SU-DHL-6 (cell line): Measurements from ENCODE around the gene POLD3.

Experiments used
- H2AFZ ChIP-seq: fragments of 200-600 bp; sonication (generic); 2 replicates; pipeline ENCODE4 v1.6.1; 2014; ENCODE audit warnings: low read depth, mild to moderate bottlenecking, moderate library complexity, mixed read lengths, antibody characterized with exemption, low read length; ENCODE audit not compliant: severe bottlenecking
- H3F3A ChIP-seq: fragments of 200-600 bp; shearing (Covaris generic); 2 replicates; pipeline ENCODE4 v1.6.0; 2016; ENCODE audit warnings: antibody characterized with exemption, mild to moderate bottlenecking; ENCODE audit not compliant: insufficient read depth
- H3K27ac ChIP-seq: fragments of 200-600 bp; sonication (generic); 2 replicates; pipeline ENCODE4 v1.5.1; 2016; ENCODE audit warnings: low read depth, mild to moderate bottlenecking, low read length, moderate library complexity, mixed read lengths
- H3K27me3 ChIP-seq: fragments of 200-600 bp; sonication (generic), shearing (Covaris generic); 2 replicates; pipeline ENCODE4 v1.6.0; 2014; ENCODE audit warnings: mild to moderate bottlenecking, low read length
- H3K36me3 ChIP-seq: fragments of 200-600 bp; sonication (generic); 2 replicates; pipeline ENCODE4 v1.6.1; 2014; ENCODE audit warnings: mild to moderate bottlenecking, low read length, mixed read lengths
- H3K4me2 ChIP-seq: fragments of 300-600, 200-600 bp; shearing (Covaris generic), sonication (generic); 2 replicates; pipeline ENCODE4 v1.6.0; 2014; ENCODE audit warnings: low read length, low read depth, mild to moderate bottlenecking; ENCODE audit not compliant: poor library complexity, severe bottlenecking
- H3K4me3 ChIP-seq: fragments of 200-600 bp; sonication (generic); 2 replicates; pipeline ENCODE4 v1.5.1; 2014; ENCODE audit warnings: antibody characterized with exemption, low read length, mild to moderate bottlenecking, mixed read lengths; ENCODE audit not compliant: insufficient read depth, poor library complexity, severe bottlenecking
- H3K79me2 ChIP-seq: fragments of 200-600 bp; sonication (generic); 2 replicates; pipeline ENCODE4 v1.6.1; 2014; ENCODE audit warnings: mild to moderate bottlenecking, low read length, moderate library complexity; ENCODE audit not compliant: insufficient read depth
- H3K9ac ChIP-seq: fragments of 200-600 bp; sonication (generic); 2 replicates; pipeline ENCODE4 v1.7.0; 2014; ENCODE audit warnings: mild to moderate bottlenecking, low read length
- H3K9me2 ChIP-seq: fragments of 200-600 bp; sonication (generic); replicated peaks from 2 replicates; pipeline ENCODE4 v1.6.1; 2014; ENCODE audit warnings: low read length; ENCODE audit not compliant: insufficient read depth
- H3K9me3 ChIP-seq: fragments of 200-600 bp; sonication (generic); 2 replicates; pipeline ENCODE4 v1.6.1; 2014; ENCODE audit warnings: low read length, mixed read lengths; ENCODE audit not compliant: insufficient read depth
- H4K20me1 ChIP-seq: fragments of 200-600 bp; sonication (generic); 2 replicates; pipeline ENCODE4 v1.6.1; 2014; ENCODE audit warnings: low read depth, mild to moderate bottlenecking, antibody characterized with exemption, low read length, moderate library complexity, mixed read lengths
- CTCF ChIP-seq: fragments of 200-600 bp; sonication (generic); IDR thresholded peaks from one replicate; pipeline ENCODE4 v1.5.1; 2017; ENCODE audit warnings: antibody characterized with exemption, mild to moderate bottlenecking, low read length, moderate library complexity; ENCODE audit not compliant: insufficient read depth, poor library complexity, severe bottlenecking
- EZH2phosphoT487 ChIP-seq: fragments of 200-600 bp; sonication (generic), shearing (Covaris generic); conservative IDR thresholded peaks from 2 replicates; pipeline ENCODE4 v1.6.1; 2018; ENCODE audit warnings: mild to moderate bottlenecking, antibody characterized with exemption, low read length, moderate library complexity, mixed read lengths

Gene POLD3

GRCh38 chr11:74644081-74644480 lies 51.7 kb downstream of the POLD3 start:
- Histone ChIP-seq H4K20me1 (no peaks in the 10 kb centered on the region), H3K4me3 (no peak overlapping the region), H3K9me2 (no peaks in the 10 kb centered on the region), H3K79me2 (no peaks in the 10 kb centered on the region), H3K27ac (no peak overlapping the region), H2AFZ (no peak overlapping the region), H3K4me2 (no peak overlapping the region), H3K27me3 (no peaks in the 10 kb centered on the region), H3F3A (no peaks in the 10 kb centered on the region), H3K9ac (no peak overlapping the region), H3K36me3 (peaks cover 14% of the 10 kb centered on the region; the same call in 1 of the 2 replicates), H3K9me3 (no peaks in the 10 kb centered on the region)
- TF ChIP-seq CTCF: no peak
- TF ChIP-seq EZH2phosphoT487: no peak

- no peak overlapping the region for H3K4me3 ChIP-seq
- H3K9me2 ChIP-seq: no peaks in the 10 kb centered on the region
- H3K27ac ChIP-seq: no peak overlapping the region
- no peak overlapping the region for H2AFZ ChIP-seq
- H4K20me1 ChIP-seq: no peaks in the 10 kb centered on the region
- peaks cover 10% of the 10 kb centered on the region; the same call in 1 of the 2 replicates for H3K36me3 ChIP-seq
- no peak overlapping the region for H3K9ac ChIP-seq
- no peak for TF ChIP-seq EZH2phosphoT487
- no peaks in the 10 kb centered on the region for H3K27me3 ChIP-seq
- no peaks in the 10 kb centered on the region for H3K9me3 ChIP-seq
- H3K79me2 ChIP-seq: no peaks in the 10 kb centered on the region
- H3F3A ChIP-seq: no peaks in the 10 kb centered on the region
- H3K4me2 ChIP-seq: no peak overlapping the region
Measured at GRCh38 chr11:74646215-74646614, 53.8 kb downstream of the POLD3 start.

- H3F3A ChIP-seq: no peaks in the 10 kb centered on the region
- H3K27ac ChIP-seq: no peak overlapping the region
- H3K36me3 ChIP-seq: 0 out of 2 replicates have a peak, but pooled peaks cover 4% of the 10 kb centered on the region
- no peak overlapping the region for H3K4me2 ChIP-seq
- H3K9me2 ChIP-seq: no peaks in the 10 kb centered on the region
- no peaks in the 10 kb centered on the region for H3K9me3 ChIP-seq
- TF ChIP-seq EZH2phosphoT487 (no peak), CTCF (no peak)
- H3K9ac ChIP-seq: no peak overlapping the region
- no peak overlapping the region for H3K4me3 ChIP-seq
- no peaks in the 10 kb centered on the region for H3K27me3 ChIP-seq
- no peaks in the 10 kb centered on the region for H3K79me2 ChIP-seq
- H4K20me1 ChIP-seq: no peaks in the 10 kb centered on the region
- H2AFZ ChIP-seq: no peak overlapping the region
Measured at GRCh38 chr11:74646954-74647353, 54.6 kb downstream of the POLD3 start.

GRCh38 chr11:74647404-74647803 lies 55.0 kb downstream of the POLD3 start:
- H3K4me3 ChIP-seq: no peak overlapping the region
- H4K20me1 ChIP-seq: no peaks in the 10 kb centered on the region
- no peaks in the 10 kb centered on the region for H3K79me2 ChIP-seq
- H3K27me3 ChIP-seq: no peaks in the 10 kb centered on the region
- no peak for TF ChIP-seq CTCF
- TF ChIP-seq EZH2phosphoT487: no peak
- H3K4me2 ChIP-seq: no peak overlapping the region
- H3K9me3 ChIP-seq: no peaks in the 10 kb centered on the region
- H3K27ac ChIP-seq: no peak overlapping the region
- H3K9ac ChIP-seq: no peak overlapping the region
- H3K9me2 ChIP-seq: no peaks in the 10 kb centered on the region
- no peak overlapping the region for H2AFZ ChIP-seq
- no peaks in the 10 kb centered on the region for H3F3A ChIP-seq
- H3K36me3 ChIP-seq: no peaks in the 10 kb centered on the region
